Measurements from ENCODE around the gene ABTB1. TPM values are rescaled to one million over a fixed set of nuclear protein-coding genes. Genes with fewer than 3 reads are reported as not detected.

Gene ABTB1
- total RNA-seq, 1 donor from 2014 or later = 5.8 TPM

DNA sequence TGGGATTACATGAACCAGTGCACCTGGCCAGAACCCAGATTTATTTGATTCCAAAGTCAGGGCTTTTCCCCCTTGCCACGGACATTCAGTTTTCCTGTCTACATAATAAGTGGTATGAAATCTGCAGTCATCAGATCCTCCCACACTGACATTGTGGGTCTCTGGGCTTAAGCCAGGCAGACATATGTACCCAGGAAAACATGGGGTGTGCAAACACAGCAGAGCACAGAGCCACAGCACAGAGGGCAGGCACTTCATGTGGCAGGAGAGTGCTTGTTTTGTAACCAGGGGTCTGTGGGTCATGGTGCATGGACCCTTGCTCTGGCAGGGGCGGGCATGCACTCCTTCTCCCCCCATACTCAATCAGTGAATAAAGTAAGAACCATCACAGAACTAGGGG lies 6.1 kb upstream of the ABTB1 start:
- no peak overlapping the region for H3K4me3 ChIP-seq (ENCODE audit: low read depth, low read length)
- no peak for DNase-seq (ENCODE audit: low read depth)
- H3K27me3 ChIP-seq (ENCODE audit: control insufficient read depth, insufficient read depth, low read length) = no peaks in the 10 kb centered on the region
- no peaks in the 10 kb centered on the region for H3K36me3 ChIP-seq (ENCODE audit: control insufficient read depth, insufficient read depth, low read length)
- TF ChIP-seq, protein P1, sequence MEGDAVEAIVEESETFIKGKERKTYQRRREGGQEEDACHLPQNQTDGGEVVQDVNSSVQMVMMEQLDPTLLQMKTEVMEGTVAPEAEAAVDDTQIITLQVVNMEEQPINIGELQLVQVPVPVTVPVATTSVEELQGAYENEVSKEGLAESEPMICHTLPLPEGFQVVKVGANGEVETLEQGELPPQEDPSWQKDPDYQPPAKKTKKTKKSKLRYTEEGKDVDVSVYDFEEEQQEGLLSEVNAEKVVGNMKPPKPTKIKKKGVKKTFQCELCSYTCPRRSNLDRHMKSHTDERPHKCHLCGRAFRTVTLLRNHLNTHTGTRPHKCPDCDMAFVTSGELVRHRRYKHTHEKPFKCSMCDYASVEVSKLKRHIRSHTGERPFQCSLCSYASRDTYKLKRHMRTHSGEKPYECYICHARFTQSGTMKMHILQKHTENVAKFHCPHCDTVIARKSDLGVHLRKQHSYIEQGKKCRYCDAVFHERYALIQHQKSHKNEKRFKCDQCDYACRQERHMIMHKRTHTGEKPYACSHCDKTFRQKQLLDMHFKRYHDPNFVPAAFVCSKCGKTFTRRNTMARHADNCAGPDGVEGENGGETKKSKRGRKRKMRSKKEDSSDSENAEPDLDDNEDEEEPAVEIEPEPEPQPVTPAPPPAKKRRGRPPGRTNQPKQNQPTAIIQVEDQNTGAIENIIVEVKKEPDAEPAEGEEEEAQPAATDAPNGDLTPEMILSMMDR (IDR thresholded peaks at IDR 0.05; ENCODE audit: insufficient read depth, low read length, severe bottlenecking) = no peak
- no peak for FAIRE-seq

DNA sequence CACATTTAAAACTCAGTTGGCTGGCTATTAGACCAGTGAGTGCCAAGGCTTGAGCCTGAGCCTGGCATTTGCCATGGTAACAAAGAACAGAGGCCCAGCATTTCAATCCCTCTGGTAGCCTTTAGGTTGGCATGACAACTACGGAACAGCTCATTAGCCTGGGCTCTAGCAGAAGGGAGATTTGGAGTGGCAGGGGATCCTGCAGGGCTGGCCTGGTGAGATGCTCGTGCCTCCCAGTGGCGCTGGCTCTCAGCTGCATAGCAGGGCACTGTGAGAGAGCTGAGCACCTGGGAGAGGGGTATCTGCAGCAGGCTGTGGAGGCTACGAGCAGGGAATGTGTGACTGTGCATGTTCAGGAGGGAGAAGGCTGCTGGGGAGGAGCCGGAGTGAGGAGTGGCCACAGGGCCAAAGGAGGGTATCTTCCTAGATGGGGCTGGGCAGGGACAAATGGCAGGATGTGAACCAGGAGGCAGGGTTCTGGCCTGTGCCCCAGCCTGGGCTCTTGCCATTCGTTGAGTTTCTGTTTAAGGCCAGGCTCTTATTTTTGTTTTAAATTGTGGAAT lies 5.6 kb upstream of the ABTB1 start:
- FAIRE-seq = no peak

DNA sequence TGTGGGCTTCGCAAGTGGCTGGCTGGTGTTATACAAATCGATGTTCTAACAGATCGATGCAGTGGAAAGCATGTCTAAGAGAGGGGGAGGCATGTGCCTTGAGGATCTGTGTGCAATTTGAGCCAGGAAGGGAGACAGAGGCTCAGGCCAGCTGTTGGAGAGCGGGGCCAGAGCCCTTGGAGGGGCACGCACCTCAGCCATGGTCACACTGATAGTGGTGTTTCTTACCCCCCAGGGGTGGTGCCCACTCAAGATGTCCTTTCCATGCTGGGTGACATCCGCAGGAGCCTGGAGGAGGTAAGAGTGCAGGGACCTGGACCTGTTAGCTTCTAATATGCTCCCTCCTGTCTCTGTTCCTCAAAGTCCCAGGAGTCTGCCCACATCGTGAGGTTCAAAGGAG lies 3.8 kb upstream of the ABTB1 start:
- TF ChIP-seq, protein P1 (IDR thresholded peaks at IDR 0.05; ENCODE audit: insufficient read depth, low read length, severe bottlenecking) = no peak
- FAIRE-seq = no peak
- Histone ChIP-seq H3K4me3 (ENCODE audit: low read depth, low read length) (no peak overlapping the region), H3K36me3 (ENCODE audit: control insufficient read depth, insufficient read depth, low read length) (no peaks in the 10 kb centered on the region), H3K27me3 (ENCODE audit: control insufficient read depth, insufficient read depth, low read length) (no peaks in the 10 kb centered on the region)
- no peak for DNase-seq (ENCODE audit: low read depth)

More for the DNA sequence above, 5.6 kb upstream of the ABTB1 start:
- DNase-seq (ENCODE audit: low read depth) = no peak
- H3K27me3 ChIP-seq (ENCODE audit: control insufficient read depth, insufficient read depth, low read length) = no peaks in the 10 kb centered on the region
- TF ChIP-seq, protein P1 (IDR thresholded peaks at IDR 0.05; ENCODE audit: insufficient read depth, low read length, severe bottlenecking) = no peak
- no peak overlapping the region for H3K4me3 ChIP-seq (ENCODE audit: low read depth, low read length)
- H3K36me3 ChIP-seq (ENCODE audit: control insufficient read depth, insufficient read depth, low read length) = no peaks in the 10 kb centered on the region

DNA sequence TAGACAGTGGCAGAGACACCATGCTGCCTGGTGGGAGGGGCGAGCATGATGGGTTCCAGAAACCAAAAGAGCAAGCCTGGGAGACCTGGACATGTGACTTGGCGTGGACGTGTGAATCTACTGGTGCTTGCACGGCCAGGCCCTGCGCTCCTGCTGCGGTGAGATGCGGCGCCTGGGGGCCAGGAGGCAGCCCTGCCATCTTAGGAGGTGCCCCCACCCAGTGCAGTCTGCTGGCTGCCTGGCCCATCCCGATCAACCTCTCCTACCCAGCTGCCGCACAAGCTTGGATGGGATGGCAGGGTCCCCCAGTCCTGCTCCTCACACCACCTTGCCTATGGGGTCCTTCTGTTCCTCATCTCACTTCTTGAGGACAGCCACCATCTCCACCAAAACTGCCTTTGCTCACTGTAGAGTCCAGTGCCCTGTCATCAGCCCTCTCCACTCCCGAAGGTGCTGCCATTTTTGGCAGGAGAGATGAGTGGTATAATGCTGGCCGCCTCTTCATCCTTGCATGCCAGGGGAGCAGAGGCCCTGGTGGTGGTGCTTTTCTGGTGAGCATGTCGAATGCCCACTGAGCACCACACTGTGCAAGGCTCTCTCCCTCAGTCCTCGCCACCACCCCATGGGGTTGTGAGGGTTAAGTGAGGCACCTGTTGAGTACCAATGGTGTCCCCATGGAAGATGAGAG lies 3.1 kb upstream of the ABTB1 start:
- H3K27me3 ChIP-seq (ENCODE audit: control insufficient read depth, insufficient read depth, low read length) = no peaks in the 10 kb centered on the region
- H3K36me3 ChIP-seq (ENCODE audit: control insufficient read depth, insufficient read depth, low read length) = no peaks in the 10 kb centered on the region
- DNase-seq (ENCODE audit: low read depth) (no peak), FAIRE-seq (no peak)
- H3K4me3 ChIP-seq (ENCODE audit: low read depth, low read length) = no peak overlapping the region
- TF ChIP-seq, protein P1 (IDR thresholded peaks at IDR 0.05; ENCODE audit: insufficient read depth, low read length, severe bottlenecking) = no peak

DNA sequence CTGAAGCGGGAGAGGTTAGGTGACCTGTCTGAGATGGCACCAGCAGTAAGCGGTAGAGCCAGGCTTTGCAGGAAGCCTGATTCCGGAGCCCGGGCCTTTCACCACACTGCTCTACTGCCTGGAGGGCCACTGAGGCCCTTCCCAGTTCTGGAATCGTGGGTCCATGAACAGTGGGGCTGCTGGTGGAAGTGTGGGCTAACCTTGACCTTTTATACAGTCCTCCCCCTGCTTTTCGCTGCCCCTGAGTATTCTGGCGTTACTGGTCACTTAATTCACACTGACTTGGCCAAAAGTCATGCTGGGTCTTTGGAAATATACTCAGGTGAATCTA lies 2.6 kb upstream of the ABTB1 start:
- no peak for DNase-seq (ENCODE audit: low read depth)
- FAIRE-seq = peak; percentile 47
- Histone ChIP-seq H3K36me3 (ENCODE audit: control insufficient read depth, insufficient read depth, low read length) (no peaks in the 10 kb centered on the region), H3K27me3 (ENCODE audit: control insufficient read depth, insufficient read depth, low read length) (no peaks in the 10 kb centered on the region), H3K4me3 (ENCODE audit: low read depth, low read length) (no peak overlapping the region)
- TF ChIP-seq, protein P1 (IDR thresholded peaks at IDR 0.05; ENCODE audit: insufficient read depth, low read length, severe bottlenecking) = no peak
